Measurements from ENCODE around the gene TAT.

DNA sequence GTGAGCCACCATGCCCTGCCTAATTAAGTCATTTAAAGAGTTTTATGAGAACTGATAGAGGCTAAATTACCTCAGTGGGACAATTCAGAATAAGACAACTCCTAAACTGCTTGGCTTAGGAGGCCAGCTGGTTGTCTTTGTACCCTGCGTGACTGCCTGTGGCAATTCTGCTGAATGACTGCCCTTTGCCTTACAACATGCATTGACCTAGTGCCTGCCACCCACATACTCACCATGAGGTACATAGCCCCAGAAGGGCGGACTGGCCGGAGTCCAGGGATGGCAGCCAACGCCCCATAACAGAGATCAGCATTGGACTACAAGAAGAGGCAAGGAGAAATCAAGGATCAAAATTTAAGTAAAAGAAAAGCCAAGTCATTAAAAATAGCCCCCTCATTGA lies 7.3 kb downstream of the TAT start:
- TF ChIP-seq, protein P1, sequence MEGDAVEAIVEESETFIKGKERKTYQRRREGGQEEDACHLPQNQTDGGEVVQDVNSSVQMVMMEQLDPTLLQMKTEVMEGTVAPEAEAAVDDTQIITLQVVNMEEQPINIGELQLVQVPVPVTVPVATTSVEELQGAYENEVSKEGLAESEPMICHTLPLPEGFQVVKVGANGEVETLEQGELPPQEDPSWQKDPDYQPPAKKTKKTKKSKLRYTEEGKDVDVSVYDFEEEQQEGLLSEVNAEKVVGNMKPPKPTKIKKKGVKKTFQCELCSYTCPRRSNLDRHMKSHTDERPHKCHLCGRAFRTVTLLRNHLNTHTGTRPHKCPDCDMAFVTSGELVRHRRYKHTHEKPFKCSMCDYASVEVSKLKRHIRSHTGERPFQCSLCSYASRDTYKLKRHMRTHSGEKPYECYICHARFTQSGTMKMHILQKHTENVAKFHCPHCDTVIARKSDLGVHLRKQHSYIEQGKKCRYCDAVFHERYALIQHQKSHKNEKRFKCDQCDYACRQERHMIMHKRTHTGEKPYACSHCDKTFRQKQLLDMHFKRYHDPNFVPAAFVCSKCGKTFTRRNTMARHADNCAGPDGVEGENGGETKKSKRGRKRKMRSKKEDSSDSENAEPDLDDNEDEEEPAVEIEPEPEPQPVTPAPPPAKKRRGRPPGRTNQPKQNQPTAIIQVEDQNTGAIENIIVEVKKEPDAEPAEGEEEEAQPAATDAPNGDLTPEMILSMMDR (conservative IDR thresholded peaks at IDR 0.05), result no peak
- TF ChIP-seq EZH2 (IDR thresholded peaks at IDR 0.05; ENCODE audit: low read depth), result no peak

All from PC-9 (cell line).